Kidney epithelial cell (primary cell): ENCODE data around the gene PPP1R14B. TPM values are rescaled to one million over a fixed set of nuclear protein-coding genes. Genes with fewer than 3 reads are reported as not detected.

Experiments used
- DNase-seq: peaks from one replicate; pipeline ENCODE4 v3.0.0-alpha.2; 2010; ENCODE audit warnings: low read depth
- H3K27me3 ChIP-seq: 2 replicates; pipeline ENCODE4 v1.6.0; 2011; ENCODE audit warnings: low read length; ENCODE audit not compliant: control insufficient read depth, insufficient read depth
- H3K36me3 ChIP-seq: 2 replicates; pipeline ENCODE4 v1.5.1; 2011; ENCODE audit warnings: low read length; ENCODE audit not compliant: control insufficient read depth, insufficient read depth
- H3K4me3 ChIP-seq: 2 replicates; pipeline ENCODE4 v1.5.1; 2011; ENCODE audit warnings: low read depth, mild to moderate bottlenecking, control low read depth, low read length
- total RNA-seq: library from RNA; depleted of rRNA; stranded (reverse); fragments of >200 nt; gene quantifications from 2 replicates; pipeline ENCODE4 v1.2.3, GENCODE V29; 2015
- TF ChIP-seq, protein P1 (sequence below): IDR thresholded peaks from 2 replicates; pipeline ENCODE4 v1.5.1; 2011; ENCODE audit warnings: mild to moderate bottlenecking, moderate library complexity, low read length, control low read depth, inconsistent platforms; ENCODE audit not compliant: insufficient read depth, poor library complexity, severe bottlenecking

PPP1R14B gene
- total RNA-seq, 1 donor from 2014 or later = 599 TPM

DNA sequence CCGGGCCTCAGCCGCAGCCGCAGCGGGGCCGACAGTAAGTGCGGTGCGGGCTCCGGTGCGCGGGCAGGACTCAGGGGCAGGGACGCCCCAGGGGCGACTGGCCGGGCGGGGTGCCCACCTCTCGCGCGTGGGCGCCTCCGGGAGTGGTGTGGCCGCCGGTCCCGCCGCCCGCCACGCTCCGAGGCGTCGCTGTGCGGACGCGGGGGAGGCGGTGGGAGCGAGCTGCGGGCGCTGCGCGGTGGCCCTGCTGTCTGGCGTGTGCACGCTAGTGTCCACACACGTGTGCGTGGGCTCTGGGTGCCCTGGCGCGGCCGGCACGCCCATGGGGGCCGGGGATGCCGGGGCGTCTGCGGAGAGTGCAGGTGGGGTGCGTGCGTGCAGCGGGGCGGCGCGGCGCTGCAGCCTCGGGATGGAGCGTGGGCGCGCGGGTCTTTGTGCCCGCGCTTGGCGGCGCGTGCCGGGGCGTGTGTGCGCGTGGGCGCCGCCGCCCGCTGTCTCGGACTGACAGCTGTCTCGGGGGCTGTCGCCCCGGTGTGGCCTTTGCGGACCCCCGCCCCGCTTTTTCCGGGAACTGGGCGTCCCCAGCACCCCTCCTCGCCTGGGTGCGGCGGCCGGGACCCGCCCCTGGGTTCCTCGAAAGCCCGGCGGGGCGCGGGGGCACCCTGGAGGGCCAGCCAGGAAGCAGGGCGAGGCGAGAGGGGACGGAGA is 45.2 kb upstream of the PPP1R14B start:
- TF ChIP-seq, protein P1, sequence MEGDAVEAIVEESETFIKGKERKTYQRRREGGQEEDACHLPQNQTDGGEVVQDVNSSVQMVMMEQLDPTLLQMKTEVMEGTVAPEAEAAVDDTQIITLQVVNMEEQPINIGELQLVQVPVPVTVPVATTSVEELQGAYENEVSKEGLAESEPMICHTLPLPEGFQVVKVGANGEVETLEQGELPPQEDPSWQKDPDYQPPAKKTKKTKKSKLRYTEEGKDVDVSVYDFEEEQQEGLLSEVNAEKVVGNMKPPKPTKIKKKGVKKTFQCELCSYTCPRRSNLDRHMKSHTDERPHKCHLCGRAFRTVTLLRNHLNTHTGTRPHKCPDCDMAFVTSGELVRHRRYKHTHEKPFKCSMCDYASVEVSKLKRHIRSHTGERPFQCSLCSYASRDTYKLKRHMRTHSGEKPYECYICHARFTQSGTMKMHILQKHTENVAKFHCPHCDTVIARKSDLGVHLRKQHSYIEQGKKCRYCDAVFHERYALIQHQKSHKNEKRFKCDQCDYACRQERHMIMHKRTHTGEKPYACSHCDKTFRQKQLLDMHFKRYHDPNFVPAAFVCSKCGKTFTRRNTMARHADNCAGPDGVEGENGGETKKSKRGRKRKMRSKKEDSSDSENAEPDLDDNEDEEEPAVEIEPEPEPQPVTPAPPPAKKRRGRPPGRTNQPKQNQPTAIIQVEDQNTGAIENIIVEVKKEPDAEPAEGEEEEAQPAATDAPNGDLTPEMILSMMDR = no peak
- no peak overlapping the region for H3K4me3 ChIP-seq
- DNase-seq = no peak
- H3K27me3 ChIP-seq = peaks cover 63% of the 10 kb centered on the region
- H3K36me3 ChIP-seq = peaks cover 1% of the 10 kb centered on the region

DNA sequence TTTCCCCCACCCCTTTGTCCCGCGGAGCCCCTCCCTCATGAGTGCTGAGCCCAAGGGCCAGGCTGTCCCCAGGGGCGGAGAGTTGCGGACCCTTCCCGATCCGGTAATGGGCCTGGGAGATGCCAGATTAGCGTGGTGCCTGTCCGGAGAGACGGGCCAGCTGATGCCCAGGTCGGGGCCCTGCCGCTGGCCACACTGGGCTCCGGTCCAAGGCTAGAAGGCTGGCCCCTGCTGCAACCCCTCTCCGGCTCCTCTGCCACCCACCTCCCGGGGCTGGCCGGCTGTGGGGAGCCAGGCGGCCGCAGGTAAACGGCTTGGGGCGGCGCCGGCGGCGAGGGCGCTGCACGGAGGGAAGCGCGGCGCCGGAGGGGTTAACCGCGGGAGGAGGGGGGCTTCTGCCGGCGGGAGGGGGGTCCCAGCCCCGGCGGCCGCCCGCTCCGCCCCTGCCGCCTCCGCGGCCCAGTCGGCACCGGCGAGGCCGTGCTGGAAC is 44.6 kb upstream of the PPP1R14B start, which contains the start of gene KCNK4:
Gene KCNK4 (plus strand): TSS at position 41 of the 490 bp plus-strand sequence. CDS start 1,717 bp downstream, outside the sequence.
- H3K36me3 ChIP-seq = peaks cover 1% of the 10 kb centered on the region
- no peak for DNase-seq
- peaks cover 57% of the 10 kb centered on the region for H3K27me3 ChIP-seq
- TF ChIP-seq, protein P1 = no peak
- H3K4me3 ChIP-seq = no peak within 1 kb of the TSS

DNA sequence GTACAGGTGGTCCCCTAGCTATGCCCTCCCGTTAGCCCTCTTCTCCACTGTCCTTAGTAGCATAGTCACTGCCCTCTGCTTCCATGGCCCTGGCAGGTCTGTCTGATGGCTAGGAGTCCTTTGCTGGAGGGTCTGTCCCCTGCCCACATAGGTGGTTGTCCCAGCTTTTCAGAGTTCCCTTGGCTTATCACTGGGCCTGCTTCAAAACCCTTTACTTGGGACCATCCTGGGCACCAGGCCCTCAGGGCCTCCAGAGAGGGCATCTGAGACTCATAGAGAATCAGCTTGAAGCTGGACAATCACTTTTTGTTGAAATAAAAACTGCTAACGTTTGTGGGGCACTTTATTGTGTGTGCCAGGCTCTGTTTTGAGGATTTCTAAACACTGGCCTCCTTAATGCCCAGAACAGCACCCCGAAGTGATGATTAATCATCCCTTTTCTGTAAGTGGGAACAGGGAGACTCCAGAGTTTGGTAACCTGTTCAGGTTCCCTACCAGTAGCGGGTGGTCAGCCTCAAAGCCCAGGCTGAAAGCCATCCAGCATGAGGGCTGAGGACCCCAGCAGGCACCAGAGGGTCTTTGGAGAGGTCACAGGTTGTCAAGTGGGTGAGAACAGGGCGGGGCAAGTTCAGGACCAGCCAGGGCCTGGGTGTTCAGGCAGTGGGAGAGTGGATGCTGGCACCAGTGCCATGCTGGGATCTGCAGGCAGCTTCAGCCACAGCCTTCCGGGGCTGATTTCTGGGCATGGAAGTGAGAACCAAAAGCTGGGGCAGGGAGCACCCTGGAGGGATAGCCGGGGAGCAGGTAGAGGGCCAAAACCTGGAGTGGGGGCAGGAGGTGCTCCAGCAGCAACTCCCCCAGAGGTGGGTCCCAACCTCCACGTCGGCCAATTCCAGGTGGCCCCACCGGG is 43.9 kb upstream of the PPP1R14B start:
- Histone ChIP-seq H3K4me3 (no peak overlapping the region), H3K27me3 (peaks cover 50% of the 10 kb centered on the region), H3K36me3 (peaks cover 1% of the 10 kb centered on the region)
- no peak for DNase-seq
- TF ChIP-seq, protein P1 = no peak

DNA sequence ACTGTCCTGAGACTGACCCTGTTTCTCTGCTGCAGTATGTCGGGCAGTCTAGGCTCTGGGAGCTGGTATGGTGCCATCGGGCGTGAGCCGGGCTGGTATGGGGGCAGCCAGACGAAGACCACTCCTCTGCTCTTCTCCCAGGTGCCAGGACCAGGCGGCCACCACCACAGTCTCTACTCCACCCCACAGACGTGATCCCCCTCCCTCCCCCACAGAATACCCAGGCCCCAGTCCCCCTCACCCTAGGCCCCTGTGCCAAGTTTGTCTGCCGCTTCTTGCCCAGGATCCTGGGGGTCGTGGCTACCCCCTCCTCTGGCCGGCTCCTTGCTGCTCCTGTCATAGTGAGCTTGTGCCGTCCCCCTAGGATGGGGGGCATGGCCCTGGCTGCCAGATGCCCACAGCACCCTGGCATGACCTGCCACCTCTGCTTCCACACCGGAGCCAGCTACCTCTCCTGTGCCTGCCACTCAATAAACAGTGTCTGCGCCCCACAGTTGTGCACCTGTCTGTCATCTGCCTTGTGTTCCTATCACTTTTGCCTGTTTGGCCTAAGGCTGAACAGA is 42.3 kb upstream of the PPP1R14B start:
- Histone ChIP-seq H3K4me3 (no peak overlapping the region), H3K27me3 (peaks cover 38% of the 10 kb centered on the region), H3K36me3 (peaks cover 1% of the 10 kb centered on the region)
- TF ChIP-seq, protein P1 = no peak
- no peak for DNase-seq

DNA sequence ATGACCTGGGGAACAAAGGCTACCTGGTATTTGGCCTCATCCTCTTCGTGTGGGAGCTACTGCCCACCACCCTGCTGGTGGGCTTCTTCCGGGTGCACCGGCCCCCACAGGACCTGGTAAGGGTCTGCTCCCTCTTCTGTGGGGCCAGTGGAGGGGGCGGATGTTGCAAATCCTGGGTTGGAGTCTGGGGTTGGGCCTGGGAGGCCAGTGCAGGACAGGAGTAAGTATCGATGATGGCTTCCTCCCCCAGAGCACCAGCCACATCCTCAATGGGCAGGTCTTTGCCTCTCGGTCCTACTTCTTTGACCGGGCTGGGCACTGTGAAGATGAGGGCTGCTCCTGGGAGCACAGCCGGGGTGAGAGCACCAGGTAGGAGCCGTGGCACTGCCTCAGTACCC is 41.6 kb upstream of the PPP1R14B start:
- peaks cover 1% of the 10 kb centered on the region for H3K36me3 ChIP-seq

More for the DNA sequence above, 41.6 kb upstream of the PPP1R14B start:
- H3K27me3 ChIP-seq = peaks cover 33% of the 10 kb centered on the region
- DNase-seq = no peak
- no peak overlapping the region for H3K4me3 ChIP-seq
- TF ChIP-seq, protein P1 = no peak
